ENCODE data around the gene PSMD1. TPM values are rescaled to one million over a fixed set of nuclear protein-coding genes. Genes with fewer than 3 reads are reported as not detected.

PSMD1 gene
- total and polyA plus RNA-seq, 2 donors (not counting 3 experiments of a cell fraction or from before 2014, with no cell fraction given) = 163 to 209 TPM

- no peak for TF ChIP-seq GATA2 (IDR thresholded peaks at IDR 0.05; ENCODE audit: insufficient read depth, insufficient read length, low read depth, low read length)
- peaks cover 4 to 9% of the 10 kb centered on the region in 2 experiments for H3K27me3 ChIP-seq (ENCODE audit: control insufficient read depth in 2 of 2, insufficient read depth in 2 of 2, low read length in 2 of 2)
- CTCF ChIA-PET = interaction anchor here (0.9 to 2.9 kb wide), 3 partner anchors 9 to 160 kb away, joined by 3 to 13 read pairs (median 3); no protein-coding TSS in a partner anchor
These were observed 48.5 kb upstream of the PSMD1 start for GRCh38 chr2:231008131-231008530.

GRCh38 chr2:231009236-231009919, 47.3 kb upstream of the PSMD1 start:
- Histone ChIP-seq H3K27ac (ENCODE audit: insufficient read depth, low read depth, low read length) (no peak overlapping the region), H3K79me2 (ENCODE audit: control insufficient read depth, insufficient read depth, low read length) (no peaks in the 10 kb centered on the region), H3K27me3 (ENCODE audit: control insufficient read depth in 2 of 2, insufficient read depth in 2 of 2, low read length in 2 of 2) (peaks cover 7 to 9% of the 10 kb centered on the region in 2 experiments), H3K9ac (replicated peaks; ENCODE audit: extremely low read depth, insufficient read depth, low read length) (no peak overlapping the region), H3K4me1 (ENCODE audit: control insufficient read depth, extremely low read depth, insufficient read depth, low read length) (no peaks in the 10 kb centered on the region), H2AFZ (ENCODE audit: low read depth, low read length) (no peak overlapping the region), H3K4me2 (ENCODE audit: insufficient read depth, low read length) (no peak overlapping the region), H3K9me1 (replicated peaks; ENCODE audit: control insufficient read depth, extremely low read depth, insufficient read depth, low read length) (no peaks in the 10 kb centered on the region), H3K4me3 (replicated peaks in 1 of 3; ENCODE audit: insufficient read depth in 1 of 3, low read depth in 1 of 3, low read length in 3 of 3) (no peak overlapping the region), H4K20me1 (replicated peaks; ENCODE audit: control insufficient read depth, extremely low read depth, insufficient read depth, low read length) (no peaks in the 10 kb centered on the region), H3K9me3 (replicated peaks; ENCODE audit: control insufficient read depth, insufficient read depth, low read length) (no peaks in the 10 kb centered on the region), H3K36me3 (ENCODE audit: control insufficient read depth in 2 of 2, extremely low read depth in 1 of 2, insufficient read depth in 2 of 2, low read length in 2 of 2) (no peaks in the 10 kb centered on the region)
- BruUV-seq (replicated peaks) = no TSS peak
- dilution Hi-C loops (cut with MboI; ENCODE audit: extremely low pct_ligation_motif_present, low sequenced_read_pairs) (no loop called here), intact Hi-C loops (cut with micrococcal nuclease) (no loop called here)
- DNase-seq (ENCODE audit: low read depth, low spot score) (no peak), FAIRE-seq (no peak)
- TF ChIP-seq POLR2A (IDR thresholded peaks at IDR 0.05; ENCODE audit: low read depth, low read length) = no peak
- TF ChIP-seq POLR2AphosphoS5 (IDR thresholded peaks at IDR 0.05; ENCODE audit: insufficient read depth, low read depth, low read length) = no peak
- TF ChIP-seq MAX (IDR thresholded peaks at IDR 0.05; ENCODE audit: insufficient read depth, insufficient read length) = no peak
- no peak for TF ChIP-seq GATA2 (IDR thresholded peaks at IDR 0.05; ENCODE audit: insufficient read depth, insufficient read length, low read depth, low read length)
- no peak for TF ChIP-seq CTCF (IDR thresholded peaks at IDR 0.05; ENCODE audit: extremely low read depth in 1 of 2, insufficient read depth in 1 of 2, low read depth in 1 of 2, low read length in 2 of 2)
- TF ChIP-seq FOS (IDR thresholded peaks at IDR 0.05; ENCODE audit: borderline replicate concordance, insufficient read depth, low read length) = no peak
- TF ChIP-seq JUN (IDR thresholded peaks at IDR 0.05; ENCODE audit: borderline replicate concordance, insufficient read depth, insufficient read length, low read depth) = no peak
- TF ChIP-seq EZH2 (IDR thresholded peaks at IDR 0.05; ENCODE audit: borderline replicate concordance, low read depth, low read length, severe bottlenecking) = no peak
- TF ChIP-seq MYC (IDR thresholded peaks at IDR 0.05; ENCODE audit: low read depth, low read length) = no peak
- POLR2A ChIA-PET = no interaction called here
- CTCF ChIA-PET = interaction anchor here (1.2 to 2.9 kb wide), 2 partner anchors 8 to 22 kb away, joined by 3 to 13 read pairs; no protein-coding TSS in a partner anchor

More at GRCh38 chr2:231008131-231008530, 48.5 kb upstream of the PSMD1 start:
- Histone ChIP-seq H3K9ac (replicated peaks; ENCODE audit: extremely low read depth, insufficient read depth, low read length) (no peak overlapping the region), H3K4me2 (ENCODE audit: insufficient read depth, low read length) (no peak overlapping the region), H3K79me2 (ENCODE audit: control insufficient read depth, insufficient read depth, low read length) (no peaks in the 10 kb centered on the region), H2AFZ (ENCODE audit: low read depth, low read length) (no peak overlapping the region), H4K20me1 (replicated peaks; ENCODE audit: control insufficient read depth, extremely low read depth, insufficient read depth, low read length) (no peaks in the 10 kb centered on the region), H3K36me3 (ENCODE audit: control insufficient read depth in 2 of 2, extremely low read depth in 1 of 2, insufficient read depth in 2 of 2, low read length in 2 of 2) (no peaks in the 10 kb centered on the region), H3K4me1 (ENCODE audit: control insufficient read depth, extremely low read depth, insufficient read depth, low read length) (no peaks in the 10 kb centered on the region), H3K4me3 (replicated peaks in 1 of 3; ENCODE audit: insufficient read depth in 1 of 3, low read depth in 1 of 3, low read length in 3 of 3) (no peak overlapping the region), H3K27ac (ENCODE audit: insufficient read depth, low read depth, low read length) (no peak overlapping the region), H3K9me1 (replicated peaks; ENCODE audit: control insufficient read depth, extremely low read depth, insufficient read depth, low read length) (no peaks in the 10 kb centered on the region), H3K9me3 (replicated peaks; ENCODE audit: control insufficient read depth, insufficient read depth, low read length) (no peaks in the 10 kb centered on the region)
- intact Hi-C loops (cut with micrococcal nuclease) = no loop called here
- POLR2A ChIA-PET = no interaction called here
- dilution Hi-C loops (cut with MboI; ENCODE audit: extremely low pct_ligation_motif_present, low sequenced_read_pairs) = no loop called here
- no peak for DNase-seq (ENCODE audit: low read depth, low spot score)
- no TSS peak for BruUV-seq (replicated peaks)
- no peak for FAIRE-seq
